Left cardiac atrium (tissue), 4 donors: ENCODE data around the gene APOBEC3H. TPM values are rescaled to one million over a fixed set of nuclear protein-coding genes. Genes with fewer than 3 reads are reported as not detected.
A peak's percentile ranks its signal among the peaks of the same experiment; 100 is the strongest.
"Not testable (repeated sequence)": the region's sequence is repeated elsewhere in the genome, so short reads cannot be mapped to it uniquely, and the experiment has no call there.

Experiments used
- ATAC-seq, 2 donors: fragments of 200-7000 bp; cut with Tn5 transposase; one replicate each; pipeline ENCODE4 v1.9.1; 2020; ENCODE audit warnings: mild to moderate bottlenecking in 2 of 2, moderate library complexity in 2 of 2
- DNase-seq: peaks from one replicate; pipeline ENCODE4 v3.0.0-alpha.2; 2020
- intact Hi-C, 2 donors: fragments of 100-400 bp; cut with DNase I; formaldehyde crosslinking; loops; one replicate each; pipeline versions ENCODE4 v1.14.1 to v1.15.1; 2022 to 2023
- long read RNA-seq: library from polyadenylated mRNA; unstranded; transcript quantifications from one replicate; pipeline ENCODE4 v2.0.0, GENCODE V29; 2021
- total RNA-seq, 2 donors: library from RNA; stranded (reverse); fragmentation: NEBNext Ultra II Directional; extraction: Animal tissue kit (Norgen Biotek cat#: 25700); gene quantifications; one replicate each; pipeline ENCODE4 v1.2.1, GENCODE V29; 2021
- donor health status: DM: no; HTN: yes; CAD: no.
- donor health status: DM: no; HTN: yes; CAD: no; lungs with severe emphysema.
- donor health status: DM: yes; HTN: yes; CAD: no.
- donor health status: Dilated cardiomyopathy.

Gene APOBEC3H
- under 1 TPM in 1 of 2 donors, not detected in 1; 0.35 TPM for total RNA-seq
- long read RNA-seq = 0 reads

GRCh38 chr22:39097098-39098020, at the start of gene APOBEC3H:
Gene APOBEC3H (plus strand): TSS chr22:39097244. CDS start chr22:39100279, 3,035 bp downstream.
- intact Hi-C loops = no loop called here
- ATAC-seq = peak; percentile 28 to 58
- DNase-seq = no peak

GRCh38 chr22:39049486-39049885, 47.6 kb upstream of the APOBEC3H start:
- intact Hi-C loops, DNase-seq, ATAC-seq: not testable (repeated sequence)

- ATAC-seq, intact Hi-C loops, DNase-seq: not testable (repeated sequence)
Measured at GRCh38 chr22:39051844-39052495, 45.1 kb upstream of the APOBEC3H start.

GRCh38 chr22:39055658-39056057, 41.4 kb upstream of the APOBEC3H start:
- no peak for ATAC-seq
- intact Hi-C loops = no loop called here
- no peak for DNase-seq

GRCh38 chr22:39061290-39061689, 35.8 kb upstream of the APOBEC3H start:
- DNase-seq, intact Hi-C loops, ATAC-seq: not testable (repeated sequence)

- DNase-seq, ATAC-seq, intact Hi-C loops: not testable (repeated sequence)
Measured at GRCh38 chr22:39061951-39062350, 35.1 kb upstream of the APOBEC3H start.

GRCh38 chr22:39063904-39064303, 33.1 kb upstream of the APOBEC3H start:
- ATAC-seq, intact Hi-C loops, DNase-seq: not testable (repeated sequence)

- ATAC-seq, DNase-seq, intact Hi-C loops: not testable (repeated sequence)
Measured at GRCh38 chr22:39066442-39067276, 30.4 kb upstream of the APOBEC3H start.

GRCh38 chr22:39068033-39068785, 28.8 kb upstream of the APOBEC3H start:
- ATAC-seq = peak in 1 of 2 donors; percentile 31
- intact Hi-C loops = no loop called here
- DNase-seq = no peak

GRCh38 chr22:39070186-39070585, 26.9 kb upstream of the APOBEC3H start:
- DNase-seq (no peak), ATAC-seq (no peak)
- intact Hi-C loops = no loop called here

GRCh38 chr22:39072581-39072981, 24.5 kb upstream of the APOBEC3H start:
- intact Hi-C loops = not testable (repeated sequence)

GRCh38 chr22:39073981-39074380, 23.1 kb upstream of the APOBEC3H start:
- no peak for DNase-seq
- intact Hi-C loops = no loop called here
- no peak for ATAC-seq

More at GRCh38 chr22:39072581-39072981, 24.5 kb upstream of the APOBEC3H start:
- not testable (repeated sequence) for ATAC-seq, DNase-seq

- DNase-seq, intact Hi-C loops: not testable (repeated sequence)
- ATAC-seq = peak; percentile 94
Measured at GRCh38 chr22:39076155-39077025, 20.7 kb upstream of the APOBEC3H start.

- intact Hi-C loops = not testable (repeated sequence)
- DNase-seq (peak; percentile 61), ATAC-seq (peak; percentile 91)
Measured at GRCh38 chr22:39077026-39077840, 19.8 kb upstream of the APOBEC3H start, which contains the start of gene APOBEC3G. Gene APOBEC3G (plus strand): TSS chr22:39077275. CDS start chr22:39077362, 87 bp downstream.

GRCh38 chr22:39077912-39078311, 19.1 kb upstream of the APOBEC3H start:
- DNase-seq, ATAC-seq, intact Hi-C loops: not testable (repeated sequence)

- ATAC-seq (no peak), DNase-seq (no peak)
- intact Hi-C loops = no loop called here
Measured at GRCh38 chr22:39078329-39078728, 18.7 kb upstream of the APOBEC3H start.
